Aorta (tissue), 5 donors: ENCODE results near the gene BCDIN3D. TPM values are rescaled to one million over a fixed set of nuclear protein-coding genes. Genes with fewer than 3 reads are reported as not detected.
"Not testable (repeated sequence)": the region's sequence is repeated elsewhere in the genome, so short reads cannot be mapped to it uniquely, and the experiment has no call there.

ENCODE experiments used
- ATAC-seq: fragments of 200-7000 bp; cut with Tn5 transposase; one replicate; pipeline ENCODE4 v1.9.1; 2022; ENCODE audit warnings: moderate library complexity; ENCODE audit not compliant: low FRiP score
- DNase-seq, 2 donors: peaks; one replicate each; pipeline ENCODE4 v3.0.0-alpha.2; 2020
- H3K27ac ChIP-seq, 2 donors: one replicate each; pipeline ENCODE4 v1.5.1; 2013; ENCODE audit warnings: low read length in 2 of 2, mild to moderate bottlenecking in 2 of 2, moderate library complexity in 2 of 2, control low read depth in 1 of 2, inconsistent platforms in 1 of 2, low read depth in 1 of 2
- H3K27me3 ChIP-seq, 2 donors: one replicate each; pipeline ENCODE4 v1.6.1; 2013; ENCODE audit warnings: control low read depth in 1 of 2, low read length in 1 of 2, mild to moderate bottlenecking in 1 of 2, moderate library complexity in 1 of 2; ENCODE audit not compliant: insufficient read depth in 2 of 2, control insufficient read depth in 1 of 2
- H3K36me3 ChIP-seq, 2 donors: one replicate each; pipeline ENCODE4 v1.6.1; 2013; ENCODE audit warnings: control low read depth in 1 of 2, low read length in 1 of 2, mild to moderate bottlenecking in 1 of 2; ENCODE audit not compliant: insufficient read depth in 2 of 2, control insufficient read depth in 1 of 2
- H3K4me1 ChIP-seq, 2 donors: one replicate each; pipeline ENCODE4 v1.6.1; 2013; ENCODE audit warnings: low read length in 2 of 2, control low read depth in 1 of 2, mild to moderate bottlenecking in 1 of 2, moderate library complexity in 1 of 2; ENCODE audit not compliant: insufficient read depth in 2 of 2, control insufficient read depth in 1 of 2
- H3K4me3 ChIP-seq, 2 donors: one replicate each; pipeline ENCODE4 v1.5.1; 2013; ENCODE audit warnings: low read length in 2 of 2, control low read depth in 1 of 2, mild to moderate bottlenecking in 1 of 2
- H3K9me3 ChIP-seq: one replicate; pipeline ENCODE4 v1.6.1; 2013; ENCODE audit warnings: mild to moderate bottlenecking, low read length; ENCODE audit not compliant: control insufficient read depth
- WGBS, 2 donors: extraction: QIAGEN DNeasy Blood & Tissue Kit; methylation state at CpG; one replicate each; pipeline ENCODE4 v1.1.7; 2013; 5-methylcytosine and 5-hydroxymethylcytosine counted together
- intact Hi-C, 2 donors: fragments of 100-400 bp; cut with DNase I; formaldehyde crosslinking; loops; one replicate each; pipeline versions ENCODE4 v1.14.2 to v1.15.0; 2022
- polyA plus RNA-seq, 2 donors: library from polyadenylated mRNA; stranded (reverse); fragments of 200-250 nt; gene quantifications; one replicate each; pipeline ENCODE4 v1.2.3, GENCODE V29; 2013
- total RNA-seq, 2 donors: library from RNA; stranded (reverse); fragmentation: NEBNext Ultra II Directional; extraction: Animal tissue kit (Norgen Biotek cat#: 25700); gene quantifications; one replicate each; pipeline ENCODE4 v1.2.1, GENCODE V29; 2021
- donor health status: healthy with polysubstance abuse.
- donor health status: Bipolar disorder and iron deficiency.
- donor health status: DM: no; HTN: no; CAD: no.
- donor health status: DM: no; HTN: no; CAD: no.
- donor health status: DM: yes; HTN: yes; CAD: no.

BCDIN3D gene
- total and polyA plus RNA-seq, 4 donors: 1.5 to 5.0 (median 2.5) TPM

DNA sequence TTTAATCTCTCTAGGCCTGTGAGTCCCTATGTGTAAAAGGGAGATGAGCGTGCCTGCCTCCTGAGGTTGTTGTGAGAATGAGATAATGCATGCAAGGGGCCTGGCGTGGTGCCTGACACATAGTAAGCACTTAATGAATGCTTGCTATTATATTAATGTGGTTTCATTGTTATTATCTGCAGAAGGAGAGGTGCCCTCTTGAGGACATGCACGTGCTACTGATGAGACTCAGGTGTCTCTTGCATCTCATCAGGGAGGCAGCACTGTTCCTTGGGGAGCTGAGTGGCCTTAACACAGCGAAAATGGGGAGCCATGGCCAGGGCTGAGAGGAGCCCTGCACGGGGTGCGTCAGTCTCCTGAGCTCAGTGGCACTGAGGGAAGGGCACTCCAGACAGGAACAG is 29.9 kb upstream of the BCDIN3D start:
- Histone ChIP-seq H3K36me3 (no peaks in the 10 kb centered on the region), H3K27me3 (no peaks in the 10 kb centered on the region), H3K4me1 (no peaks in the 10 kb centered on the region), H3K9me3 (no peaks in the 10 kb centered on the region), H3K4me3 (no peak overlapping the region), H3K27ac (no peak overlapping the region)
- WGBS, 2 donors: 84 to 90% methylated on average over 6 of the region's 6 CpGs
- DNase-seq (peak in 1 of 2 donors; percentile 60), ATAC-seq (no peak)
- intact Hi-C loops: no loop called here

DNA sequence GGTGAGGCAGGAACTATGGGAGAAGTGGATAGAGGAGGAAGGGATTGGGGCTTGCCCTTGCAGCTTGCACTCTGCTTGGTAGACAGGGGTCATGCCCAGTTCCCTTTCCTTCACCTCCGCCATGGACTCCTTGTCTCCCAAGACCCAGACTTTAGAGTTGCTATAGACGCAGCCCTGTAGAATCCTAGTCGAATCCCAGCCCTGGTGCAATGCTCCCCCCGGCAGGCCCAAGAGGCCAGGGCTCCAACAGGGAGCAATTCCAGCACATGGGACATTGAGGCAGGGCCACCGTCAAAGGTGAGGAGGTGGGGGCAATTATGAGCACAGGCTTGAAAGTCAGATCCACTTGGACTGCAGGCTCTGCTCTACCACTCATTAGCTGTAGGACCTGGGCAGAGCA is 29.5 kb upstream of the BCDIN3D start:
- no peaks in the 10 kb centered on the region for H3K36me3 ChIP-seq
- no peaks in the 10 kb centered on the region for H3K4me1 ChIP-seq
- H3K27me3 ChIP-seq: no peaks in the 10 kb centered on the region
- intact Hi-C loops: no loop called here
- no peaks in the 10 kb centered on the region for H3K9me3 ChIP-seq
- WGBS, 2 donors: 96% methylated on average over 5 of the region's 5 CpGs
- H3K4me3 ChIP-seq: no peak overlapping the region
- no peak overlapping the region for H3K27ac ChIP-seq
- ATAC-seq (no peak), DNase-seq (no peak)

DNA sequence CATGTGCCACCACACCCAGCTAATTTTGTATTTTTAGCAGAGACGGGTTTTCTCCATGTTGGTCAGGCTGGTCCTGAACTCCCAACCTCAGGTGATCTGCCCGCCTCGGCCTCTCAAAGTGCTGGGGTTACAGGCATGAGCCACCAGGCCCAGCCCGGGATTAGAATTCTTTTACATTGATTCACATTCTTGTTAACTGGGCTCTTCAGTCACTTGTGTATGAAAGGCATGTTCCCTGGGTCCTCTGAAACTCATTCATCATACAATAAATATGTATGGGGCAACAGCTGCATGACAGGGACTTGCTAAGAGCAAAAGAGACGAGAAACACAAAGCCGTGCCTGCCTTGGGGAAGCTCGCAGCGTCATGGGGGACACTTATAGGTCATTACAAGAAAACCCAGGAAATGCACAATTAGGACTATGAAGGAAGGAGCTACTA is 28.9 kb upstream of the BCDIN3D start:
- H3K27me3 ChIP-seq, H3K9me3 ChIP-seq, H3K4me3 ChIP-seq, H3K36me3 ChIP-seq, DNase-seq, intact Hi-C loops, H3K27ac ChIP-seq, H3K4me1 ChIP-seq, ATAC-seq: not testable (repeated sequence)
- 93% methylated on average over 8 of the region's 8 CpGs for WGBS, 2 donors

DNA sequence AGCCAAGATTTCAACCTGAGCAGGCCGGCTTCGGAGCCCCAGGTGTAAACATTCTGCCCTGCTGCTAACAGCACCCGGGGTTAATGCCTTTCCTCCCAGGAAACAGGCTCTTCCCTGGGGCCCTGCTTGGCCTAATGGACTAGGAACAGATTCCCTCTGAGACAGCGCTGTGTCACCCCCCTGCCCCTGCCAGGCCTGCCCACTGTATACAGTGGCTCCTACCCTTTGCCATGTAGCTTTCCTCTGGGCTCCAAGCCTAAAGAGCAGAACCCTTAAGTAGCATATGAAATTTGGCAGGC is 28.3 kb upstream of the BCDIN3D start:
- intact Hi-C loops: no loop called here
- Histone ChIP-seq H3K27ac (no peak overlapping the region), H3K27me3 (no peaks in the 10 kb centered on the region), H3K9me3 (no peaks in the 10 kb centered on the region), H3K4me3 (no peak overlapping the region), H3K36me3 (no peaks in the 10 kb centered on the region), H3K4me1 (no peaks in the 10 kb centered on the region)
- 94 to 95% methylated on average over 4 of the region's 4 CpGs for WGBS, 2 donors
- DNase-seq: peak in 1 of 2 donors; percentile 70
- ATAC-seq: no peak

DNA sequence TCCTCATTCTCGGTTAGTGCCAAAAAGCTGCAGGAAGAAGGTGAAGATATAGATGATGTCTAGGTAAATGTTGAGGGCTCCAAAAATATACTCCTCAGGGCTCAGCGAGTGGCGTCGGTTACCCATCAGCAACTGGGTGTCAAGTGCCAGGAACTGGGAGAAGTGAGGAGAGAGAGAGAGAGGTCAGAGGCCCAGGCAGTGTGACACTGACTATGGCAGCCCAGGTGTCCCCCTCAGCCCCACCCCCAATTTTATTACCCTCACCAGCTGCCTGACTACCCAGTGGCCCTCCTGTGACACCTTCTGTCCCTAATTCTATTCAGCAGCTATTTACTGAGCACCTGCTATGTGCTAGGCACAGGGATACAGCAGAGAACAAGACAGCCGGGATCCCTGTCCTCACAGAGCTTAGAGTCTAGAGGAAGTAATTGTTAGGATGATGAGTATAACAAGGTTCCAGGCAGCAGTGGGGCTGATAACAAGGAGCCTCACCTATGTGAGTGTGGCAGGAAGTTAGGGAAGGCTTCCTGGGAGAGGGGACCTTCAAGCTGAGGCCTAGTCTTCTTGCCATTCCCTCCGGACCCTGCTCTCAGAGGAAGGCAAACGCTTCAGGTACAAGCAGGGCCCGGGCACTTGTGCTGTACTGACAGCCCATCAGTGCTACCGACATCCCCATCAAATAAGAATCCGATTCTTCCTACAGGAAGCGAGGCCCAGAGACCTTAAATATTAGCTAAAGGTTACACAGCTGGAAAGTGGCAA is 27.8 kb upstream of the BCDIN3D start:
- Histone ChIP-seq H3K4me1 (no peaks in the 10 kb centered on the region), H3K36me3 (no peaks in the 10 kb centered on the region), H3K27ac (no peak overlapping the region), H3K4me3 (no peak overlapping the region), H3K27me3 (no peaks in the 10 kb centered on the region), H3K9me3 (no peaks in the 10 kb centered on the region)
- DNase-seq (no peak), ATAC-seq (no peak)
- intact Hi-C loops: no loop called here
- WGBS, 2 donors: 96 to 99% methylated on average over 11 of the region's 11 CpGs

DNA sequence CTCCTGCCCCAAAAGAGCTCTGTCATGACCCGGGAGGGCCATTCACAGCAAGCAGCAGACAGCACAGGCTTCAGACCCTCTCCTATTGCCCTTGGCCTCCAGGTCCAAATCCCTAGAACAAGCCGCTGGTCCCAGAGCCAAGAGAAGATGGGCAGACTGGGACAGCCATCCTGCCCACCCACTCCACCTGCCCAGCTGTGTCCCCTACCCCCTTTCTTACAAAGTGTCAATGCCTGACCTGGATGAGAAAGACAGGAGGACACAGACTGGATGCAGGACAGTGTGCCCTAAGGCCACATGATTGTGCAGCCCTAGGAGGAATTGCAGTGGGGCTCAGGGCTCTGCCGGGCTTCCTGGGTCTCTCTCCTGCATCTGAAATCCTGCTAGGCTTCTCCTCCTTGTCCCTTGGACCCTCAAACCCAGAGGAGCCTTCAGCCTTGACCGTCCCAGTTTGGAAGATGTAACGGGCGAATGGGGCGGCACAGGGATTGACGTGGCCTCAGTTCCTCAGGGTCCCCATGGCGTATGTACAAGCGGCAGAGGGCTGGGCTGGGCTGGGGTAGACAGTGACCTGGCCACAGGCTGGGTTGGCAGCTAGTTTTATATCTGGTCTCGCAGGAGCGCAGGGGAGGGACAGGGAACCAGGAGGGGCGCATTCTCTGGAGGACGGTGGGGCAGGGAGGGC is 27.1 kb upstream of the BCDIN3D start:
- H3K4me3 ChIP-seq: no peak overlapping the region
- DNase-seq (peak in 1 of 2 donors; percentile 60), ATAC-seq (peak; percentile 2)
- no peaks in the 10 kb centered on the region for H3K4me1 ChIP-seq
- no peak overlapping the region for H3K27ac ChIP-seq
- H3K36me3 ChIP-seq: no peaks in the 10 kb centered on the region
- no peaks in the 10 kb centered on the region for H3K27me3 ChIP-seq
- intact Hi-C loops: loop anchor here in 1 of 2 donors (10.0 kb wide), 1 partner anchor 185 kb away; the partner anchor contains the start of gene ASIC1
- H3K9me3 ChIP-seq: no peaks in the 10 kb centered on the region
- WGBS, 2 donors: 92 to 95% methylated on average over 14 of the region's 14 CpGs

DNA sequence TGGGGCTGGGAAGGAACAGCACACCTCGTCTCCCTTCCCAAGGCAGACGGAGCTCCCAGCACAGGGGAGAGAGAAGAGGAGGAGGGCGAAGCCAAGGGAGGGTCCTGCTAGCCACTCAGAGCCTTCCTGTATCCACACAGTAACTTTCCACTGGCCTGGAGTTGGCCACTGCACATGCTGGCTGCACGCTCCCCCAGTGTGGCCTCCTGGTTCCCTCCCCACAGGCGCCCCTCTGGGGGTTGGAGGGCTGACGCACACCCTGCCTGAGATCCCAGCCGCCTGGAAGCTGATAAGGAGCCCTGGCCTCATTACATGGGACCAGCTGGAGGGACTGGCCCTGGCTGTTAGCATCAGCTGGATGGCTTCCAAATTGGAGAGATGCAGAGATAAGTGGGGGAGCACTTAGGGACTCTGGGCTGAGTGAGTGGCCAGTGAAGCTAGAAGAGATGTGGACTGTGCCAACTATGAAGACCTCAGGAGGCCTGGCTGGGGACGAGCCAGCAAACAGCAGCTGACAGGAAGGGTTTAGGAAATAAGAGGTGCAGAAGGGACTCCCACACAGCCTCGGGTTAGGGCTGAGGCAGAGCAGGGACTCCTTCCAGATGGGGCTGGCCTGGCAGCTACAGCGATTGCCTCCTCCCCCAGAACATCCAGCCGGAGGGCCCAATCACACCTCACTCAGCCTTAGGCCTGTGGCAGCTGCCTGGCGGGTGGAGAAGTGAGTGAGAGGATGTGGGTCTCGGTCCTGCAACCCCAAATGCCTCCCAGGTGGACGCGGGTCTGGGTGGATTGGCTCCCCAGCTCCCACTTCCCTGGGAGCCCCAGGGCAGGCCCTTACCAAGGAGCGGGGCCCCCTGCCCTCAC is 26.3 kb upstream of the BCDIN3D start:
- no peak overlapping the region for H3K27ac ChIP-seq
- no peaks in the 10 kb centered on the region for H3K27me3 ChIP-seq

DNA sequence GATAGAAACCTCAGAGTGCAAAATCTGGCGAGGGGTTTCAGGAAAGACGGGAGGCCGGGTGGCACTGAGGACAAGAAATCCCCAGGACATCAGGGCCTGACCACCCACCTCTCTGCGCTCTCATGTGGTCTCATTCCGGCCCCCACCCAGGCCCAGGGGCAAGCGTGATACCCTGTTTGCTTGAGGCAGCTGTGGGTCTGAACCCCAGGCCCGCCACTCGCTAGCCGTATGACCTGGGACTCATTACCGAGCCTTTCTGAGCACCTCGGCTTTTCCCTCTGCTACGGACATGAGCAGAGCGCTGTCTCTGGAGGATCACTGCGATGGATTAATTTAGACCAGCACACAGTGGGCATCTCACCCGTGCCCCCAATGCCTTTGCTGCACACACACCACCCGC is 25.5 kb upstream of the BCDIN3D start:
- Histone ChIP-seq H3K9me3 (no peaks in the 10 kb centered on the region), H3K4me3 (no peak overlapping the region), H3K27ac (no peak overlapping the region), H3K27me3 (no peaks in the 10 kb centered on the region), H3K4me1 (no peaks in the 10 kb centered on the region), H3K36me3 (no peaks in the 10 kb centered on the region)
- DNase-seq (no peak), ATAC-seq (no peak)
- 82 to 83% methylated on average over 16 of the region's 16 CpGs for WGBS, 2 donors
- intact Hi-C loops: loop anchor here in 1 of 2 donors (10.0 kb wide), 1 partner anchor 186 kb away; the partner anchor contains the start of gene ASIC1

More for the DNA sequence above, 26.3 kb upstream of the BCDIN3D start:
- peak; percentile 90 for DNase-seq
- intact Hi-C loops: loop anchor here in 1 of 2 donors (10.0 kb wide), 1 partner anchor 186 kb away; the partner anchor contains the start of gene ASIC1
- peak; percentile 89 for ATAC-seq
- H3K9me3 ChIP-seq: no peaks in the 10 kb centered on the region
- H3K4me1 ChIP-seq: no peaks in the 10 kb centered on the region
- H3K4me3 ChIP-seq: no peak overlapping the region
- no peaks in the 10 kb centered on the region for H3K36me3 ChIP-seq
- 21 to 22% methylated on average over 16 of the region's 16 CpGs for WGBS, 2 donors
